HG03025 (cell line): ENCODE measurements around the gene CXCL1.

Experiments
- ATAC-seq: cut with Tn5 transposase; IDR thresholded peaks from one replicate; pipeline ENCODE4 v1.9.1; 2021; ENCODE audit warnings: mild to moderate bottlenecking, moderate library complexity; ENCODE audit not compliant: unreplicated experiment, low FRiP score

Gene CXCL1

GRCh38 chr4:73850261-73850970 lies 18.8 kb upstream of the CXCL1 start:
- ATAC-seq: no peak

GRCh38 chr4:73851293-73851692 lies 17.9 kb upstream of the CXCL1 start:
- ATAC-seq: no peak

- no peak for ATAC-seq
Observed at GRCh38 chr4:73852771-73853170, 16.4 kb upstream of the CXCL1 start.

GRCh38 chr4:73853246-73853704 lies 15.9 kb upstream of the CXCL1 start, which contains the start of gene PF4V1:
TSS of gene PF4V1 (plus strand) at chr4:73853296. CDS start at chr4:73853363, 67 bp downstream.
- ATAC-seq: no peak

- no peak for ATAC-seq
Observed at GRCh38 chr4:73853718-73854473, 15.3 kb upstream of the CXCL1 start.

GRCh38 chr4:73855406-73855805 lies 13.8 kb upstream of the CXCL1 start:
- ATAC-seq: no peak

GRCh38 chr4:73856518-73856917 lies 12.7 kb upstream of the CXCL1 start:
- ATAC-seq: no peak

- no peak for ATAC-seq
Observed at GRCh38 chr4:73859614-73860088, 9.5 kb upstream of the CXCL1 start.

GRCh38 chr4:73860181-73860580 lies 9.0 kb upstream of the CXCL1 start:
- no peak for ATAC-seq

- ATAC-seq: no peak
Observed at GRCh38 chr4:73860917-73861316, 8.3 kb upstream of the CXCL1 start.

GRCh38 chr4:73862322-73862721 lies 6.9 kb upstream of the CXCL1 start:
- ATAC-seq: no peak

GRCh38 chr4:73864365-73864764 lies 4.8 kb upstream of the CXCL1 start:
- ATAC-seq: no peak

GRCh38 chr4:73864961-73865360 lies 4.2 kb upstream of the CXCL1 start:
- ATAC-seq: no peak

- no peak for ATAC-seq
Observed at GRCh38 chr4:73865431-73866096, 3.6 kb upstream of the CXCL1 start.

GRCh38 chr4:73866246-73866645 lies 2.9 kb upstream of the CXCL1 start:
- no peak for ATAC-seq

- no peak for ATAC-seq
Observed at GRCh38 chr4:73867783-73868182, 1.4 kb upstream of the CXCL1 start.

GRCh38 chr4:73868206-73869129 lies 725 bp upstream of the CXCL1 start:
- ATAC-seq: no peak

- ATAC-seq: no peak
Observed at GRCh38 chr4:73870260-73870659, 1.1 kb downstream of the CXCL1 start.

- no peak for ATAC-seq
Observed at GRCh38 chr4:73870768-73871167, 1.6 kb downstream of the CXCL1 start.
